GM12892 (cell line): ENCODE measurements around the gene RASA2.

ENCODE experiments used
- POLR2A ChIP-seq: IDR thresholded peaks from 2 replicates; pipeline ENCODE4 v1.6.1; 2011; ENCODE audit warnings: low read depth, low read length, control low read depth
- POLR2AphosphoS5 ChIP-seq: IDR thresholded peaks from 2 replicates; pipeline ENCODE4 v1.6.1; 2011; ENCODE audit warnings: low read depth, low read length, control low read depth
- TAF1 ChIP-seq: IDR thresholded peaks from 2 replicates; pipeline ENCODE4 v1.6.1; 2011; ENCODE audit warnings: low read depth, mild to moderate bottlenecking, control low read depth, low read length, borderline replicate concordance

DNA sequence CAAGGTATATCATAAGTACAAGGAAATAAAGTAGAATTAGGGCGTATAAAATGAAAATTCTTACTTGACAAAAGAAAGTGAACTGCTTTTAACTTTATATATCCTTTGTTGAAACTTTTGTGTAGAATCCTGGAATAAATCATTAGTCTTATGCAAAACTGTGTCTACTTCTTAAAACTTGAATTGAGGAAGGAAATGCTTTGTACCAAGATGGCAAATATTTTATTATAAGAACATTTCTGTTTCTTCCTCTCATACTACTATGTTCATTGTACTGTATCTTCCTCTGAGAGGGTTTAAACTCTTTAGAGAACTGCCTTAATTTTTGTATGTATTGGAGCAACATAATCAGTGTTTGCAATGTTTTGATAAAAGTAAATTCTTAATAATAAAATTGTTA lies 42.0 kb downstream of the RASA2 start:
- TF ChIP-seq POLR2AphosphoS5, result no peak
- TF ChIP-seq POLR2A, result no peak
- no peak for TF ChIP-seq TAF1
